PC-3 (cell line): ENCODE results near the gene DNAH17. TPM values are rescaled to one million over a fixed set of nuclear protein-coding genes. Genes with fewer than 3 reads are reported as not detected.

Source experiments
- ATAC-seq: fragments of 200-7000 bp; cut with Tn5 transposase; 2 replicates; pipeline ENCODE4 v1.9.1; 2020; ENCODE audit warnings: mild to moderate bottlenecking, moderate library complexity
- BruUV-seq: library from RNA; stranded (reverse); fragments of 400-500 nt; replicated peaks from 2 replicates; lab custom pipeline; 2021; lab: Mats Ljungman, UMichigan
- CTCF ChIA-PET: fragments of 300-600 bp; sonication (Branson Sonifier 250); formaldehyde crosslinking; loops from one replicate; lab custom pipeline; 2022; ENCODE audit warnings: antibody characterized with exemption; lab: Charles Lee
- POLR2A ChIA-PET: fragments of 300-600 bp; sonication (Branson Sonifier 250); formaldehyde crosslinking; loops from one replicate; lab custom pipeline; 2022; ENCODE audit warnings: antibody characterized with exemption; ENCODE audit not compliant: unreplicated experiment; lab: Charles Lee
- DNase-seq: peaks from one replicate; pipeline ENCODE4 v3.0.0-alpha.2; 2015
- H2AFZ ChIP-seq: fragments of 300-600 bp; sonication (generic); 2 replicates; pipeline ENCODE4 v1.6.0; 2016; ENCODE audit warnings: antibody characterized with exemption, low read length
- H3F3A ChIP-seq: fragments of 300-600 bp; sonication (generic); one replicate; pipeline ENCODE4 v1.6.0; 2017; ENCODE audit warnings: antibody characterized with exemption, low read length, control low read depth, mild to moderate bottlenecking; ENCODE audit not compliant: unreplicated experiment
- H3K27ac ChIP-seq: fragments of 300-600 bp; sonication (generic); 2 replicates; pipeline ENCODE4 v1.5.1; 2016; ENCODE audit warnings: mild to moderate bottlenecking, low read length
- H3K27me3 ChIP-seq: fragments of 300-600 bp; sonication (generic); 2 replicates; pipeline ENCODE4 v1.6.1; 2016; ENCODE audit warnings: low read length, mixed read lengths
- H3K36me3 ChIP-seq: fragments of 300-600 bp; sonication (generic); 2 replicates; pipeline ENCODE4 v1.6.1; 2016; ENCODE audit warnings: low read depth, mixed run types, low read length, mixed read lengths
- H3K4me1 ChIP-seq: fragments of 300-600 bp; sonication (generic); 2 replicates; pipeline ENCODE4 v1.5.1; 2016; ENCODE audit warnings: low read length; ENCODE audit not compliant: insufficient read depth
- H3K4me2 ChIP-seq: fragments of 300-600 bp; sonication (generic); 2 replicates; pipeline ENCODE4 v1.6.0; 2016; ENCODE audit warnings: low read length
- H3K4me3 ChIP-seq: fragments of 300-600 bp; sonication (generic); 2 replicates; pipeline ENCODE4 v1.5.1; 2016; ENCODE audit warnings: mild to moderate bottlenecking, low read length, mixed read lengths
- H3K79me2 ChIP-seq: fragments of 300-600 bp; sonication (generic); 2 replicates; pipeline ENCODE4 v1.6.1; 2017; ENCODE audit warnings: low read length, mixed read lengths
- H3K9ac ChIP-seq: fragments of 300-600 bp; sonication (generic); 2 replicates; pipeline ENCODE4 v1.6.0; 2016; ENCODE audit warnings: mild to moderate bottlenecking, low read length
- H3K9me2 ChIP-seq: fragments of 300-600 bp; sonication (generic); replicated peaks from 2 replicates; pipeline ENCODE4 v1.6.1; 2016; ENCODE audit warnings: mixed run types, low read length, mixed read lengths
- H3K9me3 ChIP-seq: fragments of 300-600 bp; sonication (generic); 2 replicates; pipeline ENCODE4 v1.6.1; 2016; ENCODE audit warnings: low read length, mixed read lengths
- H4K20me1 ChIP-seq: fragments of 300-600 bp; sonication (generic); 2 replicates; pipeline ENCODE4 v1.6.1; 2016; ENCODE audit warnings: low read length, mixed read lengths
- CTCF ChIP-seq: fragments of 300-600 bp; sonication (generic); conservative IDR thresholded peaks from 2 replicates; pipeline ENCODE4 v1.5.1; 2017; ENCODE audit warnings: antibody characterized with exemption, low read depth, mild to moderate bottlenecking, low read length
- EZH2 ChIP-seq: fragments of 300-600 bp; sonication (generic); IDR thresholded peaks from one replicate; pipeline ENCODE4 v1.6.1; 2017; ENCODE audit warnings: antibody characterized with exemption, mild to moderate bottlenecking, low read length; ENCODE audit not compliant: unreplicated experiment
- EZH2phosphoT487 ChIP-seq: fragments of 300-600 bp; sonication (generic); IDR thresholded peaks from 2 replicates; pipeline ENCODE4 v1.6.1; 2018; ENCODE audit warnings: mild to moderate bottlenecking, antibody characterized with exemption, low read length, borderline replicate concordance
- intact Hi-C: fragments of 100-400 bp; cut with micrococcal nuclease; formaldehyde crosslinking; loops from 2 replicates; pipeline ENCODE4 v1.9.0; 2023
- total RNA-seq: library from RNA; depleted of rRNA; stranded (reverse); fragments of >200 nt; gene quantifications from 2 replicates; pipeline ENCODE4 v1.2.3, GENCODE V29; 2014

DNAH17 gene
- total RNA-seq, 1 experiment from 2014 or later = 0.04 TPM

GRCh38 chr17:78428836-78429617, 148.2 kb downstream of the DNAH17 start:
- Histone ChIP-seq H3K9ac (no peak overlapping the region), H3K9me2 (no peaks in the 10 kb centered on the region), H3K4me2 (no peak overlapping the region), H3K4me1 (no peaks in the 10 kb centered on the region), H3K79me2 (no peaks in the 10 kb centered on the region), H2AFZ (no peak overlapping the region), H3K27ac (no peak overlapping the region), H3K36me3 (peaks cover 26% of the 10 kb centered on the region), H3K4me3 (no peak overlapping the region), H3K9me3 (no peaks in the 10 kb centered on the region), H3F3A (no peaks in the 10 kb centered on the region), H4K20me1 (no peaks in the 10 kb centered on the region), H3K27me3 (no peaks in the 10 kb centered on the region)
- POLR2A ChIA-PET = no interaction called here
- no peak for TF ChIP-seq EZH2
- no peak for TF ChIP-seq EZH2phosphoT487
- ATAC-seq = no peak
- DNase-seq = no peak
- intact Hi-C loops = no loop called here
- no TSS peak for BruUV-seq
- CTCF ChIA-PET = no interaction called here

- Histone ChIP-seq H3K36me3 (peaks cover 30% of the 10 kb centered on the region), H3K4me2 (no peak overlapping the region), H3K4me1 (no peaks in the 10 kb centered on the region), H3K9ac (no peak overlapping the region), H2AFZ (no peak overlapping the region), H3F3A (no peaks in the 10 kb centered on the region), H3K9me2 (no peaks in the 10 kb centered on the region), H3K27ac (no peak overlapping the region), H3K79me2 (no peaks in the 10 kb centered on the region), H4K20me1 (no peaks in the 10 kb centered on the region), H3K4me3 (no peak overlapping the region), H3K9me3 (no peaks in the 10 kb centered on the region), H3K27me3 (no peaks in the 10 kb centered on the region)
- intact Hi-C loops = no loop called here
- no peak for ATAC-seq
- no peak for DNase-seq
- TF ChIP-seq EZH2phosphoT487 = no peak
- TF ChIP-seq CTCF = no peak
- no peak for TF ChIP-seq EZH2
- CTCF ChIA-PET = no interaction called here
- POLR2A ChIA-PET = no interaction called here
- BruUV-seq = no TSS peak
Measured at GRCh38 chr17:78428025-78428575, 149.1 kb downstream of the DNAH17 start.

GRCh38 chr17:78427140-78427539, 150.1 kb downstream of the DNAH17 start:
- POLR2A ChIA-PET = no interaction called here
- Histone ChIP-seq H3K9me3 (no peaks in the 10 kb centered on the region), H3K4me2 (no peak overlapping the region), H3K9me2 (no peaks in the 10 kb centered on the region), H3K27me3 (no peaks in the 10 kb centered on the region), H3K79me2 (no peaks in the 10 kb centered on the region), H3K9ac (no peak overlapping the region), H3K36me3 (peaks cover 36% of the 10 kb centered on the region), H4K20me1 (no peaks in the 10 kb centered on the region), H3K27ac (no peak overlapping the region), H3K4me3 (no peak overlapping the region), H3F3A (no peaks in the 10 kb centered on the region), H2AFZ (no peak overlapping the region), H3K4me1 (no peaks in the 10 kb centered on the region)
- CTCF ChIA-PET = no interaction called here
- TF ChIP-seq CTCF = no peak
- no peak for TF ChIP-seq EZH2
- TF ChIP-seq EZH2phosphoT487 = no peak
- ATAC-seq = no peak
- no TSS peak for BruUV-seq
- intact Hi-C loops = no loop called here
- no peak for DNase-seq
